ENCODE measurements around the gene SEMA6B.
"Not testable (repeated sequence)": the region's sequence is repeated elsewhere in the genome, so short reads cannot be mapped to it uniquely, and the experiment has no call there.

GRCh38 chr19:4563562-4563961, 4.1 kb upstream of the SEMA6B start:
- TF ChIP-seq SP1 (IDR thresholded peaks at IDR 0.05; ENCODE audit: low read depth, low read length); TBP (IDR thresholded peaks at IDR 0.05; ENCODE audit: low read depth, low read length); RAD21 (IDR thresholded peaks at IDR 0.05 in 1 of 2, conservative IDR thresholded peaks at IDR 0.05 in 1 of 2; ENCODE audit: low read depth in 2 of 2, low read length in 2 of 2); CBX8 (IDR thresholded peaks at IDR 0.05; ENCODE audit: borderline replicate concordance, low read depth, low read length); TAF7 (optimal IDR thresholded peaks at IDR 0.05; ENCODE audit: borderline replicate concordance, low read depth, low read length); MAFK (IDR thresholded peaks at IDR 0.05; ENCODE audit: low read depth, low read length); EZH2 (IDR thresholded peaks at IDR 0.05; ENCODE audit: low read depth, low read length, severe bottlenecking); CHD1 (IDR thresholded peaks at IDR 0.05; ENCODE audit: low read depth, low read length); SIN3A (conservative IDR thresholded peaks at IDR 0.05 in 1 of 2, IDR thresholded peaks at IDR 0.05 in 1 of 2; ENCODE audit: low read depth in 1 of 2, low read length in 2 of 2); CREB1 (IDR thresholded peaks at IDR 0.05): not testable (repeated sequence)
- TF ChIP-seq, protein P1, sequence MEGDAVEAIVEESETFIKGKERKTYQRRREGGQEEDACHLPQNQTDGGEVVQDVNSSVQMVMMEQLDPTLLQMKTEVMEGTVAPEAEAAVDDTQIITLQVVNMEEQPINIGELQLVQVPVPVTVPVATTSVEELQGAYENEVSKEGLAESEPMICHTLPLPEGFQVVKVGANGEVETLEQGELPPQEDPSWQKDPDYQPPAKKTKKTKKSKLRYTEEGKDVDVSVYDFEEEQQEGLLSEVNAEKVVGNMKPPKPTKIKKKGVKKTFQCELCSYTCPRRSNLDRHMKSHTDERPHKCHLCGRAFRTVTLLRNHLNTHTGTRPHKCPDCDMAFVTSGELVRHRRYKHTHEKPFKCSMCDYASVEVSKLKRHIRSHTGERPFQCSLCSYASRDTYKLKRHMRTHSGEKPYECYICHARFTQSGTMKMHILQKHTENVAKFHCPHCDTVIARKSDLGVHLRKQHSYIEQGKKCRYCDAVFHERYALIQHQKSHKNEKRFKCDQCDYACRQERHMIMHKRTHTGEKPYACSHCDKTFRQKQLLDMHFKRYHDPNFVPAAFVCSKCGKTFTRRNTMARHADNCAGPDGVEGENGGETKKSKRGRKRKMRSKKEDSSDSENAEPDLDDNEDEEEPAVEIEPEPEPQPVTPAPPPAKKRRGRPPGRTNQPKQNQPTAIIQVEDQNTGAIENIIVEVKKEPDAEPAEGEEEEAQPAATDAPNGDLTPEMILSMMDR (IDR thresholded peaks at IDR 0.05; ENCODE audit: control extremely low read depth in 1 of 3, insufficient read depth in 1 of 3, low read depth in 1 of 3, low read length in 3 of 3) = not testable (repeated sequence)

All from H1 (cell line).